OCI-LY7 (cell line): ENCODE results near the gene MEGF6. TPM values are rescaled to one million over a fixed set of nuclear protein-coding genes. Genes with fewer than 3 reads are reported as not detected.

Source experiments
- BruUV-seq: library from RNA; stranded (reverse); fragments of 400-500 nt; replicated peaks from 2 replicates; lab custom pipeline; 2021; lab: Mats Ljungman, UMichigan
- CTCF ChIA-PET: fragments of 300-600 bp; sonication (Branson Sonifier 250); formaldehyde crosslinking; loops from one replicate; lab custom pipeline; 2022; ENCODE audit warnings: antibody characterized with exemption; ENCODE audit not compliant: unreplicated experiment; lab: Charles Lee
- POLR2A ChIA-PET: fragments of 300-600 bp; sonication (Branson Sonifier 250); formaldehyde crosslinking; loops from one replicate; lab custom pipeline; 2022; ENCODE audit warnings: antibody characterized with exemption; lab: Charles Lee
- DNase-seq: peaks from one replicate; pipeline ENCODE4 v3.0.0-alpha.2; 2015; ENCODE audit warnings: low spot score
- H2AFZ ChIP-seq: fragments of 200-600 bp; sonication (generic), shearing (Covaris generic); 2 replicates; pipeline ENCODE4 v1.6.1; 2014; ENCODE audit warnings: mild to moderate bottlenecking, antibody characterized with exemption, low read length, moderate library complexity
- H3K27ac ChIP-seq: fragments of 200-600 bp; sonication (generic); 2 replicates; pipeline ENCODE4 v1.5.1; 2014; ENCODE audit warnings: mixed run types, low read depth, mild to moderate bottlenecking, moderate library complexity, low read length, inconsistent platforms; ENCODE audit not compliant: poor library complexity, severe bottlenecking
- H3K36me3 ChIP-seq: fragments of 200-600 bp; sonication (generic); 2 replicates; pipeline ENCODE4 v1.6.1; 2014; ENCODE audit warnings: mild to moderate bottlenecking, antibody characterized with exemption, low read length, moderate library complexity, mixed read lengths; ENCODE audit not compliant: insufficient read depth
- H3K4me1 ChIP-seq: fragments of 200-600 bp; sonication (generic); 2 replicates; pipeline ENCODE4 v1.5.1; 2014; ENCODE audit warnings: mild to moderate bottlenecking, low read length; ENCODE audit not compliant: insufficient read depth, poor library complexity, severe bottlenecking
- H3K4me2 ChIP-seq: fragments of 200-600 bp; sonication (generic); 2 replicates; pipeline ENCODE4 v1.6.1; 2014; ENCODE audit warnings: mild to moderate bottlenecking, low read length
- H3K4me3 ChIP-seq: fragments of 200-600 bp; sonication (generic); 2 replicates; pipeline ENCODE4 v1.5.1; 2014; ENCODE audit warnings: mild to moderate bottlenecking, low read depth, low read length; ENCODE audit not compliant: poor library complexity, severe bottlenecking
- H3K79me2 ChIP-seq: fragments of 200-600 bp; sonication (generic); 2 replicates; pipeline ENCODE4 v1.6.1; 2016; ENCODE audit warnings: low read depth, mild to moderate bottlenecking, low read length, moderate library complexity, mixed read lengths; ENCODE audit not compliant: insufficient read depth
- H3K9me2 ChIP-seq: fragments of 200-600 bp; sonication (generic); 2 replicates; pipeline ENCODE4 v1.6.1; 2016; ENCODE audit warnings: mild to moderate bottlenecking, low read length, mixed read lengths; ENCODE audit not compliant: insufficient read depth
- H3K9me3 ChIP-seq: fragments of 200-600 bp; sonication (generic); 2 replicates; pipeline ENCODE4 v1.6.1; 2014; ENCODE audit warnings: mild to moderate bottlenecking, mixed run types, low read length, mixed read lengths
- H4K20me1 ChIP-seq: fragments of 200-600 bp; sonication (generic); 2 replicates; pipeline ENCODE4 v1.6.1; 2014; ENCODE audit warnings: mild to moderate bottlenecking, antibody characterized with exemption, low read length, moderate library complexity, mixed read lengths; ENCODE audit not compliant: insufficient read depth
- EZH2phosphoT487 ChIP-seq: fragments of 200-600 bp; sonication (generic); IDR thresholded peaks from 2 replicates; pipeline ENCODE4 v1.6.1; 2018; ENCODE audit warnings: low read depth, borderline replicate concordance, mild to moderate bottlenecking, mixed run types, antibody characterized with exemption, low read length, moderate library complexity, mixed read lengths
- intact Hi-C: fragments of 100-400 bp; cut with micrococcal nuclease; formaldehyde crosslinking; loops from one replicate; pipeline ENCODE4 v1.10.0; 2022; ENCODE audit not compliant: unreplicated experiment
- total RNA-seq, 2 experiments: library from RNA; depleted of rRNA in 1 of 2; stranded (reverse); fragments of >200 nt in 1 of 2; shearing (Covaris generic) in 1 of 2; gene quantifications; 2 replicates each; pipeline ENCODE4 v1.2.3, GENCODE V29; 2014 to 2022
- TF ChIP-seq, protein P1 (sequence below): fragments of 200-600 bp; sonication (generic); conservative IDR thresholded peaks from 2 replicates; pipeline ENCODE4 v1.5.1; 2014; ENCODE audit warnings: mild to moderate bottlenecking, antibody characterized with exemption, low read length, moderate library complexity, mixed read lengths

MEGF6 gene
- total RNA-seq, 2 experiments from 2014 or later = 0.15 to 0.32 TPM

GRCh38 chr1:3502641-3503524 lies 108.4 kb downstream of the MEGF6 start:
- Histone ChIP-seq H3K9me3 (no peaks in the 10 kb centered on the region), H2AFZ (no peak overlapping the region), H4K20me1 (no peaks in the 10 kb centered on the region), H3K9me2 (no peaks in the 10 kb centered on the region), H3K4me3 (no peak overlapping the region), H3K36me3 (no peaks in the 10 kb centered on the region), H3K4me2 (no peak overlapping the region), H3K4me1 (no peaks in the 10 kb centered on the region), H3K27ac (no peak overlapping the region), H3K79me2 (no peaks in the 10 kb centered on the region)
- ChIA-PET CTCF (no interaction called here), POLR2A (no interaction called here)
- TF ChIP-seq, protein P1, sequence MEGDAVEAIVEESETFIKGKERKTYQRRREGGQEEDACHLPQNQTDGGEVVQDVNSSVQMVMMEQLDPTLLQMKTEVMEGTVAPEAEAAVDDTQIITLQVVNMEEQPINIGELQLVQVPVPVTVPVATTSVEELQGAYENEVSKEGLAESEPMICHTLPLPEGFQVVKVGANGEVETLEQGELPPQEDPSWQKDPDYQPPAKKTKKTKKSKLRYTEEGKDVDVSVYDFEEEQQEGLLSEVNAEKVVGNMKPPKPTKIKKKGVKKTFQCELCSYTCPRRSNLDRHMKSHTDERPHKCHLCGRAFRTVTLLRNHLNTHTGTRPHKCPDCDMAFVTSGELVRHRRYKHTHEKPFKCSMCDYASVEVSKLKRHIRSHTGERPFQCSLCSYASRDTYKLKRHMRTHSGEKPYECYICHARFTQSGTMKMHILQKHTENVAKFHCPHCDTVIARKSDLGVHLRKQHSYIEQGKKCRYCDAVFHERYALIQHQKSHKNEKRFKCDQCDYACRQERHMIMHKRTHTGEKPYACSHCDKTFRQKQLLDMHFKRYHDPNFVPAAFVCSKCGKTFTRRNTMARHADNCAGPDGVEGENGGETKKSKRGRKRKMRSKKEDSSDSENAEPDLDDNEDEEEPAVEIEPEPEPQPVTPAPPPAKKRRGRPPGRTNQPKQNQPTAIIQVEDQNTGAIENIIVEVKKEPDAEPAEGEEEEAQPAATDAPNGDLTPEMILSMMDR = no peak
- no peak for TF ChIP-seq EZH2phosphoT487
- BruUV-seq = no TSS peak
- DNase-seq = no peak
- intact Hi-C loops = no loop called here

GRCh38 chr1:3501856-3502640 lies 109.3 kb downstream of the MEGF6 start:
- no peaks in the 10 kb centered on the region for H4K20me1 ChIP-seq
- H3K4me2 ChIP-seq = no peak overlapping the region
- H3K9me2 ChIP-seq = no peaks in the 10 kb centered on the region
- no peaks in the 10 kb centered on the region for H3K79me2 ChIP-seq
- intact Hi-C loops = no loop called here
- ChIA-PET CTCF (interaction anchor here (0.6 kb wide), 1 partner anchor 198 kb away, joined by 3 read pairs; no protein-coding TSS in a partner anchor), POLR2A (no interaction called here)
- peak; percentile 40 for DNase-seq
- BruUV-seq = no TSS peak
- no peak for TF ChIP-seq EZH2phosphoT487
- TF ChIP-seq, protein P1 = no peak
- H3K9me3 ChIP-seq = no peaks in the 10 kb centered on the region
- no peaks in the 10 kb centered on the region for H3K4me1 ChIP-seq
- H3K36me3 ChIP-seq = no peaks in the 10 kb centered on the region
- H3K27ac ChIP-seq = no peak overlapping the region
- no peak overlapping the region for H2AFZ ChIP-seq
- no peak overlapping the region for H3K4me3 ChIP-seq
